ENCODE results near the gene PIM3.

Gene PIM3

GRCh38 chr22:49991167-49991566 lies 30.6 kb downstream of the PIM3 start:
- no peak for DNase-seq (ENCODE audit: low read depth)
- TF ChIP-seq CTCF (IDR thresholded peaks at IDR 0.05; ENCODE audit: low read depth, low read length, missing control alignments), result no peak
- no peak overlapping the region for H3K4me3 ChIP-seq (ENCODE audit: low read depth, low read length)

- DNase-seq (ENCODE audit: low read depth), result no peak
- TF ChIP-seq CTCF (IDR thresholded peaks at IDR 0.05; ENCODE audit: low read depth, low read length, missing control alignments), result no peak
- no peak overlapping the region for H3K4me3 ChIP-seq (ENCODE audit: low read depth, low read length)
Observed at GRCh38 chr22:49991907-49992533, 31.4 kb downstream of the PIM3 start.

- TF ChIP-seq CTCF (IDR thresholded peaks at IDR 0.05; ENCODE audit: low read depth, low read length, missing control alignments), result peak; percentile 82
- H3K4me3 ChIP-seq (ENCODE audit: low read depth, low read length), result no peak overlapping the region
- no peak for DNase-seq (ENCODE audit: low read depth)
Observed at GRCh38 chr22:49992921-49993648, 32.5 kb downstream of the PIM3 start.

- no peak overlapping the region for H3K4me3 ChIP-seq (ENCODE audit: low read depth, low read length)
- no peak for DNase-seq (ENCODE audit: low read depth)
- TF ChIP-seq CTCF (IDR thresholded peaks at IDR 0.05; ENCODE audit: low read depth, low read length, missing control alignments), result no peak
Observed at GRCh38 chr22:49993649-49994360, 33.2 kb downstream of the PIM3 start.

- TF ChIP-seq CTCF (IDR thresholded peaks at IDR 0.05; ENCODE audit: low read depth, low read length, missing control alignments), result no peak
- no peak for DNase-seq (ENCODE audit: low read depth)
- no peak overlapping the region for H3K4me3 ChIP-seq (ENCODE audit: low read depth, low read length)
Observed at GRCh38 chr22:49994361-49995040, 33.9 kb downstream of the PIM3 start.

- TF ChIP-seq CTCF (IDR thresholded peaks at IDR 0.05; ENCODE audit: low read depth, low read length, missing control alignments), result no peak
- DNase-seq (ENCODE audit: low read depth), result no peak
- no peak overlapping the region for H3K4me3 ChIP-seq (ENCODE audit: low read depth, low read length)
Observed at GRCh38 chr22:49995041-49995360, 34.4 kb downstream of the PIM3 start.
